Measurements from ENCODE around the gene TAF1C.

GRCh38 chr16:84190731-84191388 lies 4.0 kb upstream of the TAF1C start, which contains the start of gene ADAD2:
- TF ChIP-seq CTCF (conservative IDR thresholded peaks at IDR 0.05) (no peak), ZFX (IDR thresholded peaks at IDR 0.05) (no peak)
